H1 (cell line): ENCODE data around the gene NOC2L. TPM values are rescaled to one million over a fixed set of nuclear protein-coding genes. Genes with fewer than 3 reads are reported as not detected.

ENCODE experiments used
- JUN ChIP-seq: IDR thresholded peaks from 2 replicates; pipeline ENCODE4 v1.6.1; 2011; ENCODE audit warnings: low read depth, mild to moderate bottlenecking, improper control_type of control experiment, low read length
- SIN3A ChIP-seq, 2 experiments: IDR thresholded peaks in 1 of 2; conservative IDR thresholded peaks in 1 of 2; 2 replicates each; pipeline ENCODE4 v1.6.1; 2011 to 2012; ENCODE audit warnings: low read length in 2 of 2, improper control_type of control experiment in 1 of 2, low read depth in 1 of 2, mild to moderate bottlenecking in 1 of 2
- SP1 ChIP-seq: IDR thresholded peaks from 2 replicates; pipeline ENCODE4 v1.6.1; 2011; ENCODE audit warnings: low read depth, low read length
- polyA plus RNA-seq, 7 experiments: library from polyadenylated mRNA; depleted of rRNA in 3 of 7; stranded (reverse) in 5 of 7; unstranded in 2 of 7; fragments of >200 nt in 5 of 7; fragments of 200-250 nt in 2 of 7; gene quantifications; 1 replicate in 5 of 7; 2 replicates in 1 of 7; 4 replicates in 1 of 7; pipeline versions ENCODE4 v1.2.1 to v1.2.3, GENCODE V29; 2011 to 2013; ENCODE audit warnings: missing spikeins in 2 of 7, mixed read lengths in 2 of 7
- total RNA-seq: library from RNA; stranded (reverse); fragmentation: NEBNext Ultra II Directional; extraction: Animal tissue kit (Norgen Biotek cat#: 25700); gene quantifications from 2 replicates; pipeline ENCODE4 v1.2.1, GENCODE V29; 2021
- TF ChIP-seq, protein P1 (sequence below): IDR thresholded peaks from 2 replicates; pipeline ENCODE4 v1.6.1; 2012; ENCODE audit warnings: inconsistent platforms
- TF ChIP-seq, protein P2 (sequence below): IDR thresholded peaks from 2 replicates; pipeline ENCODE4 v1.6.1; 2011; ENCODE audit warnings: low read depth, mild to moderate bottlenecking, low read length; ENCODE audit not compliant: insufficient read depth

The NOC2L gene
- total and polyA plus RNA-seq, 2 of the 8 experiments (the other 6 are each of a cell fraction or from before 2014, with no cell fraction given) = 74.7 to 130 TPM

DNA sequence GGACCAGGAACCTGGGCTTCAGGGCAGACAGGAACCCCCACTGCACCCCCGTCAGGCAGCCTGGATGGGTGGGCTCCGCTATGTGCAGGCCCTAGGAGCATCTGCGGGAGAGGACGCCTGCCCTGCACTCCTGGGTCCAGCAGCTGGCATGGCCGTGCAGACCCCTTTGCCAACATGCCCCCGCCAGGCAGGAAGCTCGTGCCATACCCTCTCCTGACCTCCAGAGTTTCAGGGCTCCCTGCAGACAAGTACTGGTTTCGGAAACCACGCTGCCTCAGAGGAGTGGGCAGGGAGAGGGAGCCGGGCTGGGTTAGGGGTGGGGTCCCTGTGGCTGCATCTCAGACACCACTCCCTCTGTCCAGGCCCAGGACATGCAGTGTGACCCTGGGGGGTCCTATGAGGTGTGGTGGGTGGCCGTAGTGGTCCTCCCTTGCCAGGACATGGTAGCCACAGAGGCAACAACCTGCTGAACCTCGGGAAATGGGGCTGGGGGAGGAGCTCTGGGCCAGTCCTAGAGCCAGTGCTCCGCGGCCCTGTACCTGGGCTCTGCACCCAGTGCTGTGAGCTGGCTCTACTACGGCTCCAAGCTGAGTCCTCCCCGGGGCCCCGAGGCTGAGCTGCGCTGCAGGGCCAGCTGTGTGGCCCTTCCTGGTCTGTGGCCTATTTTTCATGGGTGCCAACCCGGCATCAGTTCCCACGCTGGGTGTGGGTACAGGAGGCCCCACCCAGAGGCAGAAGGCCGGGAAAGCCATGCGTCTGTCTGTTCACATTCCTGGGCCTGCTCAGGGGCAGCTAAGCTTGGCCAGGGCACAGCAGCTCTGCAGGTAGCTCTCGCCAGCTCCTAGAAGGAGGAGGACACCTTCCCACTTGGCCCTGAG, 8.6 kb upstream of the NOC2L start (continued):
- no peak for TF ChIP-seq SIN3A (conservative IDR thresholded peaks at IDR 0.05 in 1 of 2, IDR thresholded peaks at IDR 0.05 in 1 of 2; ENCODE audit: low read depth in 1 of 2, low read length in 2 of 2)
- TF ChIP-seq, protein P1, sequence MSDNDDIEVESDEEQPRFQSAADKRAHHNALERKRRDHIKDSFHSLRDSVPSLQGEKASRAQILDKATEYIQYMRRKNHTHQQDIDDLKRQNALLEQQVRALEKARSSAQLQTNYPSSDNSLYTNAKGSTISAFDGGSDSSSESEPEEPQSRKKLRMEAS = no peak
- no peak for TF ChIP-seq JUN
- TF ChIP-seq, protein P2, sequence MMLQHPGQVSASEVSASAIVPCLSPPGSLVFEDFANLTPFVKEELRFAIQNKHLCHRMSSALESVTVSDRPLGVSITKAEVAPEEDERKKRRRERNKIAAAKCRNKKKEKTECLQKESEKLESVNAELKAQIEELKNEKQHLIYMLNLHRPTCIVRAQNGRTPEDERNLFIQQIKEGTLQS = no peak
- no peak for TF ChIP-seq SP1
